ENCODE data around the gene JADE1.

The JADE1 gene

GRCh38 chr4:128813965-128814364, 4.5 kb downstream of the JADE1 start:
- POLR2A ChIA-PET = interaction anchor here (0.6 to 0.7 kb wide), 3 partner anchors 28 to 618 kb away, joined by 3 to 7 read pairs (median 3); no protein-coding TSS in a partner anchor
- TF ChIP-seq KLF7 (tag by site-specific recombination; IDR thresholded peaks at IDR 0.05; ENCODE audit: borderline replicate concordance) = no peak
- TF ChIP-seq ZNF146 (tag by site-specific recombination; IDR thresholded peaks at IDR 0.05) = no peak
- TF ChIP-seq ZSCAN16 (tag by site-specific recombination; IDR thresholded peaks at IDR 0.05) = no peak
- TF ChIP-seq CTCF (tag by site-specific recombination; IDR thresholded peaks at IDR 0.05) = no peak
- no peak for TF ChIP-seq OVOL3 (tag by site-specific recombination; IDR thresholded peaks at IDR 0.05)
- TF ChIP-seq ZNF394 (tag by site-specific recombination; IDR thresholded peaks at IDR 0.05; ENCODE audit: borderline replicate concordance) = no peak
- no peak for TF ChIP-seq ZNF26 (tag by site-specific recombination; IDR thresholded peaks at IDR 0.05)
- Histone ChIP-seq H3K9me3 (ENCODE audit: control insufficient read depth, insufficient read depth, low read depth, low read length) (no peaks in the 10 kb centered on the region), H3K27ac (ENCODE audit: extremely low read depth, low read depth, low read length) (no peak overlapping the region), H3K36me3 (ENCODE audit: control insufficient read depth in 2 of 2, insufficient read depth in 1 of 2, low read length in 2 of 2) (no peaks in the 10 kb centered on the region), H3K4me3 (ENCODE audit: low read depth, low read length) (no peak overlapping the region), H3K4me1 (ENCODE audit: control insufficient read depth, insufficient read depth, low read length) (no peaks in the 10 kb centered on the region)
- CTCF ChIA-PET = no interaction called here

GRCh38 chr4:128818442-128818841, 8.9 kb downstream of the JADE1 start:
- no peak overlapping the region for H3K4me3 ChIP-seq (ENCODE audit: low read depth, low read length)
- H3K27ac ChIP-seq (ENCODE audit: extremely low read depth, low read depth, low read length) = no peak overlapping the region
- no peaks in the 10 kb centered on the region for H3K4me1 ChIP-seq (ENCODE audit: control insufficient read depth, insufficient read depth, low read length)
- ChIA-PET POLR2A (no interaction called here), CTCF (interaction anchor here (0.6 kb wide), 1 partner anchor 264 kb away, joined by 3 read pairs; no protein-coding TSS in a partner anchor)
- no peak for TF ChIP-seq ZXDB (tag by site-specific recombination; IDR thresholded peaks at IDR 0.05)
- TF ChIP-seq TRIM28 (IDR thresholded peaks at IDR 0.05; ENCODE audit: borderline replicate concordance, low read length) = no peak
- H3K9me3 ChIP-seq (ENCODE audit: control insufficient read depth, insufficient read depth, low read depth, low read length) = no peaks in the 10 kb centered on the region
- H3K36me3 ChIP-seq (ENCODE audit: control insufficient read depth in 2 of 2, insufficient read depth in 1 of 2, low read length in 2 of 2) = no peaks in the 10 kb centered on the region

GRCh38 chr4:128819082-128819742, 9.7 kb downstream of the JADE1 start:
- Histone ChIP-seq H3K27ac (ENCODE audit: extremely low read depth, low read depth, low read length) (no peak overlapping the region), H3K9me3 (ENCODE audit: control insufficient read depth, insufficient read depth, low read depth, low read length) (no peaks in the 10 kb centered on the region), H3K4me3 (ENCODE audit: low read depth, low read length) (no peak overlapping the region), H3K4me1 (ENCODE audit: control insufficient read depth, insufficient read depth, low read length) (no peaks in the 10 kb centered on the region), H3K36me3 (ENCODE audit: control insufficient read depth in 2 of 2, insufficient read depth in 1 of 2, low read length in 2 of 2) (no peaks in the 10 kb centered on the region)
- CTCF ChIA-PET = interaction anchor here (1.3 kb wide), 1 partner anchor 44 kb away, joined by 4 read pairs; no protein-coding TSS in a partner anchor
- TF ChIP-seq ZNF362 (tag by site-specific recombination; IDR thresholded peaks at IDR 0.05) = no peak
- no peak for TF ChIP-seq ZNF23 (tag by site-specific recombination; IDR thresholded peaks at IDR 0.05; ENCODE audit: borderline replicate concordance)
- TF ChIP-seq BCL11A (tag by site-specific recombination; IDR thresholded peaks at IDR 0.05; ENCODE audit: low read depth) = no peak
- TF ChIP-seq ZNF248 (tag by site-specific recombination; IDR thresholded peaks at IDR 0.05) = no peak
- peak; percentile 11; the same call in 1 of the 2 replicates for TF ChIP-seq OSR2 (tag by site-specific recombination; IDR thresholded peaks at IDR 0.05)
- no peak for TF ChIP-seq ZBTB26 (tag by site-specific recombination; optimal IDR thresholded peaks at IDR 0.05)
- POLR2A ChIA-PET = no interaction called here

Measured in HEK293 (cell line).